Effector memory CD4-positive, alpha-beta T cell (primary cell): ENCODE results near the gene TSC22D3.

Source experiments
- DNase-seq, 3 donors: peaks; one replicate each; pipeline ENCODE4 v3.0.0-alpha.2; 2020
- H3K27ac ChIP-seq: 2 replicates; pipeline ENCODE4 v1.7.0; 2013; ENCODE audit warnings: mild to moderate bottlenecking, low read length, moderate library complexity; ENCODE audit not compliant: insufficient read depth, poor library complexity, severe bottlenecking
- H3K27me3 ChIP-seq: replicated peaks from 2 replicates; pipeline ENCODE4 v1.7.0; 2013; ENCODE audit warnings: mild to moderate bottlenecking, low read length; ENCODE audit not compliant: insufficient read depth, control insufficient read depth, poor library complexity, severe bottlenecking
- H3K36me3 ChIP-seq: 2 replicates; pipeline ENCODE4 v1.7.0; 2013; ENCODE audit warnings: mild to moderate bottlenecking, low read length, moderate library complexity; ENCODE audit not compliant: control insufficient read depth, insufficient read depth
- H3K4me1 ChIP-seq: 2 replicates; pipeline ENCODE4 v1.7.0; 2013; ENCODE audit warnings: low read length, mild to moderate bottlenecking; ENCODE audit not compliant: control insufficient read depth, insufficient read depth, poor library complexity, severe bottlenecking
- H3K4me3 ChIP-seq: 2 replicates; pipeline ENCODE4 v1.7.0; 2013; ENCODE audit warnings: low read length, low read depth, mild to moderate bottlenecking; ENCODE audit not compliant: insufficient read depth, poor library complexity, severe bottlenecking
- H3K9me3 ChIP-seq: 2 replicates; pipeline ENCODE4 v1.7.0; 2013; ENCODE audit warnings: mild to moderate bottlenecking, low read length, moderate library complexity; ENCODE audit not compliant: control insufficient read depth

Gene TSC22D3

GRCh38 chrX:107776649-107777535, 1.3 kb upstream of the TSC22D3 start:
- Histone ChIP-seq H3K27ac (peak overlapping the region; percentile 49), H3K36me3 (no peaks in the 10 kb centered on the region), H3K4me3 (peak overlapping the region; percentile 49), H3K27me3 (no peaks in the 10 kb centered on the region), H3K9me3 (no peaks in the 10 kb centered on the region), H3K4me1 (no peaks in the 10 kb centered on the region)
- DNase-seq = peak; percentile 39 to 60 (median 59)

- Histone ChIP-seq H3K27ac (peak overlapping the region; percentile 49), H3K9me3 (no peaks in the 10 kb centered on the region), H3K4me1 (no peaks in the 10 kb centered on the region), H3K4me3 (peak overlapping the region; percentile 49), H3K27me3 (no peaks in the 10 kb centered on the region), H3K36me3 (no peaks in the 10 kb centered on the region)
- DNase-seq = no peak
Measured at GRCh38 chrX:107775000-107775733, 420 bp downstream of the TSC22D3 start.

GRCh38 chrX:107773906-107774435, 1.6 kb downstream of the TSC22D3 start:
- no peak overlapping the region for H3K27ac ChIP-seq
- H3K27me3 ChIP-seq = no peaks in the 10 kb centered on the region
- no peaks in the 10 kb centered on the region for H3K4me1 ChIP-seq
- H3K9me3 ChIP-seq = no peaks in the 10 kb centered on the region
- H3K4me3 ChIP-seq = no peak overlapping the region
- no peak for DNase-seq
- H3K36me3 ChIP-seq = no peaks in the 10 kb centered on the region

- no peaks in the 10 kb centered on the region for H3K4me1 ChIP-seq
- no peaks in the 10 kb centered on the region for H3K27me3 ChIP-seq
- H3K27ac ChIP-seq = no peak overlapping the region
- no peaks in the 10 kb centered on the region for H3K36me3 ChIP-seq
- no peak overlapping the region for H3K4me3 ChIP-seq
- no peaks in the 10 kb centered on the region for H3K9me3 ChIP-seq
- DNase-seq = no peak
Measured at GRCh38 chrX:107773206-107773605, 2.4 kb downstream of the TSC22D3 start.

GRCh38 chrX:107769581-107770317, 5.8 kb downstream of the TSC22D3 start:
- Histone ChIP-seq H3K27me3 (no peaks in the 10 kb centered on the region), H3K4me1 (no peaks in the 10 kb centered on the region), H3K4me3 (no peak overlapping the region), H3K36me3 (no peaks in the 10 kb centered on the region), H3K27ac (no peak overlapping the region), H3K9me3 (no peaks in the 10 kb centered on the region)
- DNase-seq = no peak

- no peak for DNase-seq
- no peaks in the 10 kb centered on the region for H3K4me1 ChIP-seq
- H3K27me3 ChIP-seq = no peaks in the 10 kb centered on the region
- no peak overlapping the region for H3K27ac ChIP-seq
- H3K36me3 ChIP-seq = no peaks in the 10 kb centered on the region
- H3K4me3 ChIP-seq = no peak overlapping the region
- H3K9me3 ChIP-seq = no peaks in the 10 kb centered on the region
Measured at GRCh38 chrX:107768051-107768450, 7.5 kb downstream of the TSC22D3 start.

- DNase-seq = no peak
- H3K4me1 ChIP-seq = no peaks in the 10 kb centered on the region
- H3K36me3 ChIP-seq = no peaks in the 10 kb centered on the region
- H3K4me3 ChIP-seq = no peak overlapping the region
- H3K9me3 ChIP-seq = no peaks in the 10 kb centered on the region
- H3K27me3 ChIP-seq = no peaks in the 10 kb centered on the region
- no peak overlapping the region for H3K27ac ChIP-seq
Measured at GRCh38 chrX:107766470-107767150, 9.0 kb downstream of the TSC22D3 start.

- no peak for DNase-seq
- H3K9me3 ChIP-seq = no peaks in the 10 kb centered on the region
- no peak overlapping the region for H3K4me3 ChIP-seq
- no peaks in the 10 kb centered on the region for H3K27me3 ChIP-seq
- no peak overlapping the region for H3K27ac ChIP-seq
- no peaks in the 10 kb centered on the region for H3K36me3 ChIP-seq
- no peaks in the 10 kb centered on the region for H3K4me1 ChIP-seq
Measured at GRCh38 chrX:107764845-107765608, 10.6 kb downstream of the TSC22D3 start.

- DNase-seq = no peak
- Histone ChIP-seq H3K27ac (no peak overlapping the region), H3K4me3 (no peak overlapping the region), H3K9me3 (no peaks in the 10 kb centered on the region), H3K27me3 (no peaks in the 10 kb centered on the region), H3K36me3 (no peaks in the 10 kb centered on the region), H3K4me1 (no peaks in the 10 kb centered on the region)
Measured at GRCh38 chrX:107763647-107764046, 11.9 kb downstream of the TSC22D3 start.
